Measurements from ENCODE around the gene SYNGR3. TPM values are rescaled to one million over a fixed set of nuclear protein-coding genes. Genes with fewer than 3 reads are reported as not detected.
A peak's percentile ranks its signal among the peaks of the same experiment; 100 is the strongest.

SYNGR3 gene
- total and polyA plus RNA-seq, 2 of the 13 experiments (the other 11 are each of a cell fraction or from before 2014, with no cell fraction given): 0.97 to 5.7 TPM

- TF ChIP-seq MYNN (CRISPR knock-in tag; IDR thresholded peaks at IDR 0.05; ENCODE audit: low read depth): no peak
- TF ChIP-seq ZNF512B (CRISPR knock-in tag; IDR thresholded peaks at IDR 0.05; ENCODE audit: borderline replicate concordance): no peak
- TF ChIP-seq ZNF510 (CRISPR knock-in tag; IDR thresholded peaks at IDR 0.05; ENCODE audit: low read depth): no peak
- TF ChIP-seq FOXK2 (IDR thresholded peaks at IDR 0.05): no peak
- TF ChIP-seq NFE2L1 (CRISPR knock-in tag; IDR thresholded peaks at IDR 0.05; ENCODE audit: borderline replicate concordance): no peak
- TF ChIP-seq ZBTB37 (CRISPR knock-in tag; IDR thresholded peaks at IDR 0.05): peak; percentile 95
- 0 out of 2 replicates have a peak, but pooled peaks have one; percentile 58 for TF ChIP-seq ZFP90 (CRISPR knock-in tag; IDR thresholded peaks at IDR 0.05; ENCODE audit: borderline replicate concordance)
Observed at GRCh38 chr16:2015117-2015946, 25.6 kb downstream of the SYNGR3 start (continued).

DNA sequence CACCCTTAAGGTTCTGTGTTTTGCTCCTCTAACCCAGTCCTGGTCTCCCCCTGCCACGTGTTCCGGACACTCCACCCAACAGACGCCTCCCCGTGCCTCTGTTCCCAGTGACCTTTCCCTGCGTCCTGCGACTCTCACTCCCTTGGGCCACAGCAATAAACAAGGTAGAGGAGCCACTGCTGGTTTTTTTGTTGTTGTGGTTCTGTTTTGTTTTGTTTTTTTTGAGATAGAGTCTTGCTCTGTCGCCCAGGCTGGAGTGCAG is 26.1 kb downstream of the SYNGR3 start:
- 7% methylated on average over 7 of the region's 7 CpGs for WGBS (ENCODE audit: low lambda C conversion rate)
- CTCF ChIA-PET (ENCODE audit: low intra/inter-chr PET ratio, low total read pairs): no interaction called here
- BruUV-seq (replicated peaks): no TSS peak
- Histone ChIP-seq H3K9ac (ENCODE audit: insufficient read depth, low read depth, low read length) (peak overlapping the region; percentile 60), H3K27ac (ENCODE audit: extremely low read length, insufficient read depth, low read length) (no peak overlapping the region), H3K4me1 (ENCODE audit: insufficient read depth, low read length) (peaks cover 65% of the 10 kb centered on the region), H3K79me2 (ENCODE audit: insufficient read depth, low read length) (no peaks in the 10 kb centered on the region), H3K9me3 (ENCODE audit: low read length) (no peaks in the 10 kb centered on the region), H3K4me2 (ENCODE audit: low read depth, low read length) (peak overlapping the region; percentile 93), H3K27me3 (ENCODE audit: control insufficient read depth in 1 of 2, insufficient read depth in 2 of 2, low read length in 2 of 2) (peaks cover 2 to 19% of the 10 kb centered on the region in 2 experiments; a peak in 2 of 5 replicates), H2AFZ (ENCODE audit: low read length) (peak overlapping the region; percentile 59), H4K20me1 (ENCODE audit: insufficient read depth, low read length) (no peaks in the 10 kb centered on the region), H3K36me3 (replicated peaks in 1 of 2; ENCODE audit: control insufficient read depth in 1 of 2, insufficient read depth in 2 of 2, low read length in 2 of 2) (no peaks in the 10 kb centered on the region), H3K4me3 (replicated peaks in 1 of 3; ENCODE audit: insufficient read depth in 1 of 3, low read depth in 2 of 3, low read length in 3 of 3) (peak overlapping the region; percentile 20 to 61 (median 40); a peak in 5 of 6 replicates)
- DNase-seq (ENCODE audit: low spot score) (no peak), ATAC-seq (no peak), FAIRE-seq (no peak)
- POLR2A ChIA-PET: interaction anchor here (1.1 to 2.9 kb wide), 5 partner anchors 20 to 139 kb away, joined by 3 to 22 read pairs (median 7); partner anchors contain the start of genes NTHL1, RPS2, TRAF7 and TSC2
- intact Hi-C loops (cut with micrococcal nuclease; ENCODE audit: unreplicated experiment) (no loop called here), in situ Hi-C loops (cut with HindIII; ENCODE audit: extremely low pct_ligation_motif_present, low pct_unique_long_range_greater_than_20kb) (no loop called here)
- 0 out of 2 replicates have a peak, but pooled peaks have one; percentile 6 for TF ChIP-seq ZNF737 (CRISPR knock-in tag; IDR thresholded peaks at IDR 0.05; ENCODE audit: borderline replicate concordance)
- TF ChIP-seq ZNF747 (CRISPR knock-in tag; IDR thresholded peaks at IDR 0.05; ENCODE audit: borderline replicate concordance): 0 out of 2 replicates have a peak, but pooled peaks have one; percentile 31
- TF ChIP-seq JDP2 (CRISPR knock-in tag; IDR thresholded peaks at IDR 0.05; ENCODE audit: borderline replicate concordance): no peak
- no peak for TF ChIP-seq SP5 (CRISPR knock-in tag; IDR thresholded peaks at IDR 0.05; ENCODE audit: borderline replicate concordance, low read depth)
- TF ChIP-seq, protein P1, sequence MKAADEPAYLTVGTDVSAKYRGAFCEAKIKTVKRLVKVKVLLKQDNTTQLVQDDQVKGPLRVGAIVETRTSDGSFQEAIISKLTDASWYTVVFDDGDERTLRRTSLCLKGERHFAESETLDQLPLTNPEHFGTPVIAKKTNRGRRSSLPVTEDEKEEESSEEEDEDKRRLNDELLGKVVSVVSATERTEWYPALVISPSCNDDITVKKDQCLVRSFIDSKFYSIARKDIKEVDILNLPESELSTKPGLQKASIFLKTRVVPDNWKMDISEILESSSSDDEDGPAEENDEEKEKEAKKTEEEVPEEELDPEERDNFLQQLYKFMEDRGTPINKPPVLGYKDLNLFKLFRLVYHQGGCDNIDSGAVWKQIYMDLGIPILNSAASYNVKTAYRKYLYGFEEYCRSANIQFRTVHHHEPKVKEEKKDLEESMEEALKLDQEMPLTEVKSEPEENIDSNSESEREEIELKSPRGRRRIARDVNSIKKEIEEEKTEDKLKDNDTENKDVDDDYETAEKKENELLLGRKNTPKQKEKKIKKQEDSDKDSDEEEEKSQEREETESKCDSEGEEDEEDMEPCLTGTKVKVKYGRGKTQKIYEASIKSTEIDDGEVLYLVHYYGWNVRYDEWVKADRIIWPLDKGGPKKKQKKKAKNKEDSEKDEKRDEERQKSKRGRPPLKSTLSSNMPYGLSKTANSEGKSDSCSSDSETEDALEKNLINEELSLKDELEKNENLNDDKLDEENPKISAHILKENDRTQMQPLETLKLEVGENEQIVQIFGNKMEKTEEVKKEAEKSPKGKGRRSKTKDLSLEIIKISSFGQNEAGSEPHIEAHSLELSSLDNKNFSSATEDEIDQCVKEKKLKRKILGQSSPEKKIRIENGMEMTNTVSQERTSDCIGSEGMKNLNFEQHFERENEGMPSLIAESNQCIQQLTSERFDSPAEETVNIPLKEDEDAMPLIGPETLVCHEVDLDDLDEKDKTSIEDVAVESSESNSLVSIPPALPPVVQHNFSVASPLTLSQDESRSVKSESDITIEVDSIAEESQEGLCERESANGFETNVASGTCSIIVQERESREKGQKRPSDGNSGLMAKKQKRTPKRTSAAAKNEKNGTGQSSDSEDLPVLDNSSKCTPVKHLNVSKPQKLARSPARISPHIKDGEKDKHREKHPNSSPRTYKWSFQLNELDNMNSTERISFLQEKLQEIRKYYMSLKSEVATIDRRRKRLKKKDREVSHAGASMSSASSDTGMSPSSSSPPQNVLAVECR (CRISPR knock-in tag; IDR thresholded peaks at IDR 0.05; ENCODE audit: borderline replicate concordance): peak; percentile 1; the same call in 1 of the 2 replicates
- TF ChIP-seq, protein P2, sequence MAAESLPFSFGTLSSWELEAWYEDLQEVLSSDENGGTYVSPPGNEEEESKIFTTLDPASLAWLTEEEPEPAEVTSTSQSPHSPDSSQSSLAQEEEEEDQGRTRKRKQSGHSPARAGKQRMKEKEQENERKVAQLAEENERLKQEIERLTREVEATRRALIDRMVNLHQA (CRISPR knock-in tag; IDR thresholded peaks at IDR 0.05): no peak

All from HepG2 (cell line).